Measurements from ENCODE around the gene CDCP1.
"Not testable (repeated sequence)": the region's sequence is repeated elsewhere in the genome, so short reads cannot be mapped to it uniquely, and the experiment has no call there.

Gene CDCP1

DNA sequence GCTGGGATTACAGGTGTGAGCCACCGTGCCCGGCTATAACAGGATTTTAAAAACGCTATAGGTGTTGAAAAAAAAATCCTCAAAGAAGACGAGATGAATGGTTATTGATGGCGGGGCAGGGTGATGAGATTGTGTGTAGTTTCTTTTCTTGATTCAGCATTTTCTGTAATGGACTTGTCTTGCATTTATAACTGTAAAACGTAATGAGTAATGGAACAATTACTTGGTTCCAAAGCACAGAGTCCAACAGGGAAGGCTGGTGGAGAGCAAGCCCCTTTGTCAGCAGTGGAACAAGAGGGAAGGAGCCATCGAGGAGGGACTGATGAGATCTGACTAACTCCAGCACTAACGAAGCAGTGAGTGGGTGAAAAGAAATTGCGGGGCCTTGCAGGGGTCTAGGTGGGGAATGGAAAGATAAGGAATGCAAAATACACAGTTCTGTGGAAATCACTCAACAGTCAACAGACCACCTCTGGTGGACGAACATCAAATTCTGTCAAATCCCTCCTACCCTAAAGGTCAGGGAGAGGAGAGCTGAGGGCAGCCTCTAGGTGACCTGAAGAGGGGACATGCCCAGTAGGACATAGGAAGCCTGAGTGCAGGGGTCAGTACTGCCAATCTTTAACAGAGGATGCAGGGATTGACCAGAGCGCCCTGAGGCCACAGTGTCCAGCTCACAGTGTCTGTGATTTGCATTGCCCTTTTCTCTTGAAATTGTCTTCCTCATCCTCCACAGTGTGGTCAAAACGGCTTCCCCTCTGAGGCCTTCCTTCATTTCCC, 23.1 kb upstream of the CDCP1 start:
- DNase-seq = no peak

DNA sequence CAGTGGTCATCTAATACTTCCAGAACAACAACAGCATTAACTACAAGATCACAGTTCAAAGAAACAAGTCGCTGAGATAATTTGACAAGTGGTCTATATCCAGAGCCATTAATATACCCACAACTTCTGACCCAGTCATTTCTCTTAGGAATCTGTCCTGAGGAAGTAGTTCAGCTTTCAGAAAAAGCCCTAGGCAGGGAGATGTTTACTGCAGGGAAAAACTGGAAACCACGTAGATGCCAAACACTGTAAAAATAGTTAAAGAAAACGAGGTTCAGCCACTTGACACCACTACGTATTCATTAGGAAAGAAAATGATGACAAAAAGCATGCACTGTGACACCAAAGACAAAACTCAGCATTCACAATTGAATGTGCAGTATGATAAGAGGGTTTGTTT, 22.3 kb upstream of the CDCP1 start:
- DNase-seq = no peak

DNA sequence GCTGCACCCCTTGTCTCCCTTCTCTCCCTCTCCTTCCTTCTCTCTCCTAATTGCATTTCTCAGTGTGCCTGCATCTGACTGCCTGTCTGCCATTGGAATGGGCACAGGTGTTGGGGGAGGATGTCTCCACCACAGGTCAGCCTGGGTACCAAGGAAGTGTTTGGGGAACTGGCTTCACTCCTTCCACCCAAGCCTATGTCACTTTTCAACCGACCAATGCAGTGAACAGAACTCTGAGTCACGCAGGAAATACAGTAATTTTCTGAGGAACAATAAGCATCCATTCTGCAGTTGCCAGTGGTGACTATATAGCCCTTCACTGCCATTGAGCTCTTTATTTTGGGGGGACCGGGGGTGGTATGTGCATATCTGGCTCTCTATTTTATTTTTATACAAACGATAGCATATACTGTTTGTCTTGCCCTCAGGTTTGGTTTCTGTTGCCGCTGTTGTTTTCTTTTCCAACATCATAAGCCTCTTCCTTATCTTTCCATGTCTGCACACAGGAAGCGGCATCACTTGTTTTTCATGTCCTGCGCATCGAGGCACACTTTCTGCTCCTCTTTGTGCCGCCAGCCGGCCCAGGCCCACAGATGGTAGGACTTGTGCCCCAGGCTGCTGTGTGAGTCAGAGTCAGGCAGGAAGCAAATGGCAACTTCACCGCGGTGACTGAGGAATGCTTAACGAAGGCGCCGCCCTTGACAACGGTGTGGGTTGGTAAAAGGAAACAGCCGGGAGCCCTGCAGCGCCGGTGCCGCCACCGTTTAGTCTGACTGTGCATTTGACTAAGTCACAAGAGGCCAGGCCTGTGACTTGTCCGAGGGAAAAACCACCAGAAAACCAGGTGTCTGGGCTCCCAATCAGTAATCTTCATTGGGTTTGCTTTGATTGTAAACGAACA, 21.1 kb upstream of the CDCP1 start:
- DNase-seq = peak; percentile 59

DNA sequence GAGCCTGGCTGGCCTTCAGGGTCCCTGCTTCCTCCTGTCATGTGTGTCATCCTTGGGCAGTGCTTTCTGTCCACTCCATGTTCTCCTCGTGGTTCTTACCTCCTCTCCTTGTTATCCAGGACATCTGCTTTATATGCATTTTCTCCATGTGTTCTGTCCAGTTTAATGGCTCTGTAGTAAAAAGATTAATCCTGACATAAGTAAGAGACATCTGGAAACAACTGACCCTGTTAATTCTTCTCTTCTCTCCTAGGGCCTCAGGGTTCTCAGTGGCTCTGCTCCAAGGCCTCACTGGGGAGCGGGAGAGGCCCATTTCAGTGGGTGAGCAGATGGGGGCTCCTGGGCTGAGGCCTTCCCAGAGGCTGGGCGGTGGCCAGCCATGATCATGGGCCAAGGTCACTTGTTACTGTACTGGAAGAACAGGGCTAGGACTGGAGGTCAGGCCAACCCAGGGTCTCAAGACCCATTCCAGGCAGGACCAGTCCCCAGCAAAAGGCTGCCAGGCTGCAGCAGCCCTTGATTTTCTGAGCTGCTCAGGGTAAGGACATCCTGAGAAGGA, 20.2 kb upstream of the CDCP1 start:
- DNase-seq = no peak

DNA sequence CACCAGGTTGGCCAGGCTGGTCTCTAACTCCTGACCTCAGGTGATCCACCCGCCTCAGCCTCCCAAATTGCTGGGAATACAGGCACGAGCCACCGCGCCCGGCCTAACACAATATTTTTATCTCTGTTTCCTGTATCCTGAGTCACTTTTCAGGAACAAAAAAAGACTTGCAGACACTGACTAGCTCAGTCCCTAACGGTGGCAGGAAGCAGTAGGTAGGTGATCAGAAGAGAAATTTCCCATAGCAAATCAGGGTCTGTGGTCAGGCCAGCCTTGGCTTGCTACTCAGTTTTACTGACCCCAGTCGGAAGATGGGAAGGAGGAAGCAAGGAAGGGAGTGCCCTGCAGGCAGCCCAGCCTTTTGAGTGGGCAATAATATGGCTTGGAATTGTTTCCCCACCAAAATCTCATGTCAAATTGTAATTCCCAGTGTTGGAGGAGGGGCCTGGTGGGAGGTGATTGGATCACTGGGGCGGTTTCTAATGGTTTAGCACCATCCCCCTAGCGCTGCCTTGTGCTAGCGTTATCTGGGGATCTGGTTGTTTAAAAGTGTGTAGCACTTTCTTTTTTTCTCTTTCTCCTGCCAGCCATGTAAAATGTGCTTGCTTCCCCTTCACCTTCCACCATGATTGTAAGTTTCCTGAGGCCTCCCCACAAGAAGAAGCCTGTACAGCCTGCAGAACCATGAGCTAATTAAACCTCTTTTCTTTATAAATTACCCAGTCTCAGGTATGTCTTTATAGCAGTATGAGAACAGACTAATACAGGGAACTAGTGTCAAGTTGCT, 19.5 kb upstream of the CDCP1 start:
- DNase-seq = no peak

DNA sequence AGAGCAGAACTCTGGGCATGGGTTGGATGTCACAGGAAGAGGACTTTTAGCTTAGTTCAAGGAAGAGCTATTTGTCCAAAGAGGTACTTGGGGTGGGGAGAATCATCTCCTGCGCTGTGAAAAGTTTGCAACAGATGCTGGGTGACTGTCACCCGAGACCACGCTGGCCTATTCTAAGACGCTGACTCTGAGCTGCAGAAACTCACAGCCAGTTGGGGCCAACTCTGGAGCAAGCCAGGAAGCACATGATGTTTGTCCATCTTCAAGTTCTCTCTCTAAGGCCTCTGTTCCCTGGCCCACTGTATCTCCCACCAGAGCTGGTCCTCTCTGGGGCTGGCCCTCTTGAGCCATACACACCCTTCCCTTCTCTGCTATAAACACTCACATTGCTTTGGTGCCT, 17.9 kb upstream of the CDCP1 start:
- DNase-seq = no peak

DNA sequence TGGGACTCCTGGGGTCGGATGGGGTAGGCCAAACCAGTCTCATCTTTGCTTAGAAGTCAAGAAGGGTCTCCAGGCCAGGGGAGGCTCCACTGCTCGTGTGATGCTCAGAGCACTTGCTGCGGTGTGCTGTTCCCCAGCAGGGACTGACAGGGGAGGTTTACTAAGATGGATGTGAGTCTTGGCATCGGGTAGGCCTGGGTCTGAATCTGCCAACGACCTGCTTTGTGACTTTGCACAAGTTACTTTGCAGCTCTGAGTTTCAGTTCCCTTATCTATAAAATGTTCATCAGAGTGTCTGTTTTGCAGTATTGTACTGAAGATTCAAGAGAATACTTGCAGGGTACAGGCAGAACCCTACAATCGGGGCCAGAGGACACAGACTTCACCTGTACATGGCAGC, 17.3 kb upstream of the CDCP1 start:
- DNase-seq = no peak

DNA sequence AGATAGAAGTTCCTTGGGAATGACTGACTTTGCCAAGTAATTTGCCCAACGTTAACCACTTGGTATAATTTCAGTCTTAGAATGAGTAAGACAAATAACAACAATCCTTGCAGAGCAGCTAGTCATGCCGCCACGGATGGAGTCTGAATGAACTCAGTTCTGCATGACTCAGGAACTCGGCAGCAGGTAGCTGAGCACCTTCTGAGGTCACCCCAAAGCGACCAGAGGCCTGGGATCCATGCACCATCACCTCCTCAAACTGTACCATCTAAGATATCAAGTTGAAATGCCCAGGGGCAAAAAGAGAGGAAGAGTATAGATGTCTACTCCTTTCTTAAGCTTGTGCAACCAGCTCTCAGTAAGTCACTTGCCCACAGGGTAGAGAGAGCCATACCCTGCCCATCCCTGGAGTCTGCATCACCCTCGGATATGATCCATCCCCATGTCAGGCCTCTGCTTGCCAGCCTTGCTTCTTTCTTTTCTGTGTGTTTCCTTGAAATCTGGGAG, 8.5 kb upstream of the CDCP1 start:
- DNase-seq = no peak

DNA sequence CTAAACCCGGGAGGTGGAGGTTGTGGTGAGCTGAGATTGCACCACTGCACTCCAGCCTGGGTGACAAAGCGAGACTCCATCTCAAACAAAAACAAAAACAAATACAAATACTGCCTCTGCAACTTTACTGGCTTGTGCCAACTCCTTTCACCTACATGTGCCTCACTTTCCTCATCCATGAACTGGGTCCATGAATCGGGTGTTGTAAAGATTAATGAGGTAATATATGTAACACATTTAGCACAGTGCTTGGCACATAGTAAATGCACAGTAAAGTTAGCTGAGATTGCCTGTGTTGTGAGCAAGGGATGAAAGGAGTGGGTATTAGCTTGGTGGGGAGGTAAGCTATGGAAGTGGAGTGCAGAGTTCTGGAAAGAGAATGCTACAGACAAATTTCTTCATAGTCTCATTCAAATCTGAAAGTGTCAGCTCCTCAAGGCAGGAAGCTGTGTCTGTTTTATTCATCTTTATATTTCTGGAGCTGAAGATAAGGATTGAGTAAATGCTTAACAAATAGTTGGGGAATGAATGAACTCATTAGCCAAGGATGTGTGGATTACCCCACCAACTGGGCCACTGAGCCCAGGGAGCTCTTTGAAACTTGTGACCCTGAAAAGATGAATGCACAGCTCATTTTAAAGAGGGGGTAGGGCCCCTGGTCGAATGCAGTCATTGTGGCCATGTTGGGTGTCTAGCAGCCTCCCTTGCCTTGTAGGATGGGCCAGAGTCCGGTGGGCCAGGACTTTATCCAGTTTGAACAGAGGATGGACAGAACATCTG, 7.7 kb upstream of the CDCP1 start:
- no peak for DNase-seq

DNA sequence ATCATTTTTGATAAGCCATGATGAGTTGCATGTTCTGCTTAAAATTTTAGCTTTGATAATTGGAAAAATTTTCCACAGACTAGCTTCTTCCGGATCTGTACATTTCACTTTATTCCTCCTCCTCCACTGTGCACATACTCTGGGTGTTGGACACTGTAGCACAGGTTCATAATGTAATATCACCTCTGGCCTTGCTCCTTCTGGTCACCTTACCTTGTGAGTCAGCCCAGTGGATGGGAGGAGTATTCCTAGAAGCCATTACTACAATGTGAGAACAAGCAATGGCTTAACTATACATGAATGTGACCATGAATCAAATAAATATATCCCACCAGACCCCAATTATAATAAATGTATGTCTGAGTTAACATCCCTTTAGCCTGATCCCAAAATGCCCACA, 6.1 kb upstream of the CDCP1 start:
- no peak for DNase-seq

DNA sequence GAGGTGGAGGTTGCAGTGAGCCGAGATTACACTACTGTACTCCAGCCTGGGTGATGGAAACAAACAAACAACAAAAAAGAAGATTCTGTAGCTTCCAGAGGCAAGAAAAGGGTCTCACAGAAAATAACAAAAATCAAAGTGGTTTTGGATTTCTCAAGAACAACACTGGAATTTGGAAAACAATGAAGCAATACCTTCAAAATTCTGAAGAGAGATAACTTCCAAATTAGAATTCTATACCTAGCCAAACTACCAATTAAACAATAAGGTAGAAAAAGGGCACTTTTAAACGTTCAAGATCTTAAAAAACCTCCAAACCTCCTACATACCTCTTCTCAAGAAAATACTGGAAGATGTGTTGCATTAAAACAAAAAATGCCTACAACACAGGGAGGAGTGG, 4.9 kb upstream of the CDCP1 start:
- DNase-seq = no peak

DNA sequence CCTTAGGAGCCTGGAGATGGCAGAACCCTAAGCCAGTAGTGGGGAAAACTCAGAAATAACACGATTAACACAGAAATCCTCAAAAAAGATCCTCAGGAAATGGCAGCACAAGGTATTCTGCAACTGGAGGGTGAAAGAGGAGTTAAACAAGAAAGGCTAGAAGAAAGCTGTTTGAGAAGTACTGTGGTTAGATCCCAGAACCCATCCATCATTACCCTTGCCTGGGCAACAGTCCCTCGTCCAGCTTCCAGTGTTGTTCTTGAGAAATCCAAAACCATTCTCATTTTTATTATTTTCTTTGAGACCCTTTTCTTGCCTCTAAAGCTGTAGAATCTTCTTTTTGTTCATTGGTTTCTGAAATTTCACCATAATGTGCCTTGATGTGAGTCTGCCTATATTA, 2.7 kb upstream of the CDCP1 start:
- no peak for DNase-seq

DNA sequence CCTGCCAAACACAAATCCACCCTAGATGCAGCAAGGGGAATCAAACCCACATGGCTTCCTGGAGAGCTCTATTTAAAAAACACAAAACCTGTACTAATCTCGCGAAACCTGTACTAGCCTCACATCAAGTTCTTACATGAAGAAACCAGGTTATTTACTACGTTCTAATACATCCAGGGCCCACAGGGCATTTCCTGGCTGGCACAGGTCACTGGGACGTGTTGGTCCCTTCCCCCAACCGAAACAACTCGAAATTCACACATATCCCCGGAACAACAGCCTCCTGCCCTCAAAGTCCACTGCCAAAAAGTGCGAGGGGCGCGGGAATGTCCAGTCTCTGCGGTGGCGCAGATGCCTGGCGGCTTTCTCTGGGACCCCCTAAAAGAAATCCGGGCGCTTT, 955 bp downstream of the CDCP1 start:
- DNase-seq = no peak

DNA sequence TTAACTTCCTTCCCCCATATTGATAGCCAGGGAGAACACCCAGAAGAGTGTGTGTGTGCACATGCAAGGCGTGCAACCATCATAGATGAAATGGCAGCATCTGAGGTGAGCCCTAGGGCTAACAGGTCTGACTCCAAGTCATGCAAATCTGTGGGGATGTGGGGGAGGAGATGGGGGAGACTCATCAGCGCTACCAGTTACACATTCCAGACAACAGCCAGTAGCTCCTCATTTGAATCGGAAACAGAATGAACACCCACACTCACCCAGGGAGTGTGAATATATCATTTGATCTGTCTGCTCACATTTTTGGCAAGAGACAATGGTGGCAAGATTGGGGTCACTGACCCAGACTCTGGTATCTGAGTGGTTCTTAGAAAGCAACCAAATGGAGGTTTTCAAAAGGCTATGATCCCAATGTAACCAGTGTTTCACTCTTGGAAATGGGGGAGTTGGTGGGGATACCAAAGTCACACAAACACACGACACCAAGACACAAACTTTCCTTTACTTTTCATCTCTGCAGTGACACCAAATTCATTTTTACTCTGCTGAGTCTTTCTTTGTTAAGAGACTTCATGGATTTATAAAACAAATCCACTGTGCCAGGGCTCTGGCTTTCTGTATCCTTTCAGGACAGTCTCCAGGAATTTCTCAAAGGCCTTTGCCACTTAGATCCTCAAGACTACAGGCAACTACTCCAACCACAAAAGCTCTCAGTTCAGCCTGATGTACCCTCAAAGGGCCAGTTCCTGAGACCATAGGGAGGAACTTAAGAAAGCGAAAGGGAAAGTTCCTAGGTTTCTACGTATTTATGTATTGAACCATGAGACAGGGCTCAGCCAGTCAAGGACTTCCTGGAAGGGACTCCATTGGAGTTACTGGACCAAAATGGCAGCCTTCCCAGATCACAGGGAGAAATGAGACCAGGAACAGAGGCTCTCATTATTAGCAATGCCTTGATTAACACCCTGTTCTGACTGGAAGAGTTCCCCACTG, 2.2 kb downstream of the CDCP1 start:
- DNase-seq = no peak

DNA sequence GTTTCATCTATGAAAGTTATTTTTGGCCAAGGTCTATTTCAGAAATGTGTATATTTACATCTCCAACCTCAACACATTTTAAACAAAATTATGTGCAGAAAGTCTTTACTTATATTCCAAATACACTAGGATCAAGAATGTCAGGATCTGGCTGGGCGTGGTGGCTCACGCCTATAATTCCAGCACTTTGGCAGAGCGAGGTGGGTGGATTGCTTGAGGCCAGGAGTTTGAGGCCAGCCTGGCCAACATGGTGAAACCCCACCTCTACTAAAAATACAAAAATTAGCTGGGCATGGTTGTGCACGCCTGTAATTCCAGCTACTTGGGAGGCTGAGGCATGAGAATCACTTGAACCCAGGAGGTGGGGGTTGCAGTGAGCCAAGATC, 5.4 kb downstream of the CDCP1 start:
- not testable (repeated sequence) for DNase-seq

DNA sequence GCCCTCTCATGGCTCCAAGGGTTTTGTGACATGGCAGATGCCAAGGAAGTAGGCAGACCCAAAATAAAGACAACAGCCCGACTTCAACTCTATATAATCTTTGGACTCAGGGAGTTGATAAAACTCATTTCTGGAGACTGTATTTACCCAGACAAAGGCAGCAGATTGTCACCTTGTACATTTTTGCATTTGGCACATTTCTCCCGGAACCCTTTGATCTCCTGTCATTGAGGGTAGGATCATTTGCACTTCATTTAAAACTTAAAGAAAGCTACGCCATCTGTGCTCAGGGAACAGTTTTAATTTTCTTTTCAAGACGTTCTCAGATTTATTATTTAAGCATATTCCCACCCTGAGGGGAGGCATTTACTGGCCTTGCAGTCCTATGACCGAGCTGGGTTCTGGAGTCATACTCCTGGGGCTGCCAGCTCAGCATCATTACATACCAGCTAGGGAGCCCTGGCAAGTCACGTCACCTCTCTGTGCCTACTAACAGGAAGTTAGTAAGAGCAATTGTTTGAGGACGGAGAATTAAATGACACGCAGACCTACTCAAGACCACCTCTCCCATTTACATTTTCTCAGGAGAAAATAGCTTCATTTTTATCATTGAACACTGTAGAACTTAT, 5.9 kb downstream of the CDCP1 start:
- no peak for DNase-seq

DNA sequence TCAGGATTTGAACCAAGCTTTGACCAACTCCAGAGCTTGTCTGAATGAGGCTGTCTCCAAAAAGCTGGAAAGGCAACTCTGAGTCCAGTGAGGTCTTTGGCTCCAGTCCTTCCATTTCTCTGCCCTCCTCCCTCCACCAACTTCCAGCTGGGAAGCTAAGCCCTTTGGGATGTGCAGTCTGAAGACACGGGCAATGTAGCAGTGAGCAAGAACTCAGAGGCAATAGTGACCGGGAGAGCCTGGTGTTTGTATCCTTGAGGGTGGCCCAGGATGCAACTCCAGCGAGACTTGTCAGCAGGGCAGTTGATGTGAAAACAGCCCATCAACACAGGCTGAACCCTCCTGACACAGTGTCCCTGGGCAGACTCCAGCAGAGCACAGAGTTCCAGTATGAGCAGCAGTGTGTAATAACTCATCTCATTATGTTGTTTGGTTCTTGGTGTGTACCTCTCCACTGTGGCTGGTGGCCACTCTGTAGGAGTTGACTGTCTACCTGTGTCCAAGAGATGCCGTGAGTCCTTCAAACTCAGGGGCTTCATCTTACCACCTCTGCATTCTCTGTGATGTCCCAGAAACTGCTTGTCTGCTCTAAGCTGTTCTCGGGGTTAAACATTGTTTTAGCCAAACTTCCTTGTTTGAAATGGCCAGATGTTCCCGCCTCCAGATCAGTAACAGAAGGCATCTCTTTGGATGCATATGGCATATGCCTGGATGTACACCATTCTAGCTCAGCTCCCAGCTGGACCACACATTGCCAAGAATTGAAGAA, 6.6 kb downstream of the CDCP1 start:
- DNase-seq = no peak

DNA sequence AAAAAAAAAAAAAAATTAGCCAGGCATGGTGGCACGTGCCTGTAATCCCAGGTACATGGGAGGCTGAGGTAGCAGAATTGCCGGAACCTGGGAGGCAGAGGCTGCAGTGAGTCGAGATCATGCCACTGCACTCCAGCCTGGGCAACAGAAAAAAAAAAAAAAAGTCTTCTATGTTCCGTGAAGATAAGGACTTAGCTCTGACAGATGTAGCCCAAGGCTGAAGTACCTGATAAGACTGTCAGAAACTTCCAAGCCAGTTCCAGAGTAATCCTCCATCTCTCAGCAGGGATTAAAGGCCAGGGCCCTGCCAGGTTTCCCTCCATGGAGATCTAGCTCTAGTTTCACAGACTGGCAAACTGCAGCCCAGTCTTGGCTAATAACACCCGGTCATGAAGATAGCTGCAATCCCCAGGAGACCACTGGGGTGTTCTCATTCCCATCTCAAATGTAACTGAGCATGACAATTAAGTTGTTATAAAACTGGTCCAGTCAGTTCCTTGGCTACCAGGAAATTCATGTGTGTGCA, 8.5 kb downstream of the CDCP1 start:
- DNase-seq = no peak

DNA sequence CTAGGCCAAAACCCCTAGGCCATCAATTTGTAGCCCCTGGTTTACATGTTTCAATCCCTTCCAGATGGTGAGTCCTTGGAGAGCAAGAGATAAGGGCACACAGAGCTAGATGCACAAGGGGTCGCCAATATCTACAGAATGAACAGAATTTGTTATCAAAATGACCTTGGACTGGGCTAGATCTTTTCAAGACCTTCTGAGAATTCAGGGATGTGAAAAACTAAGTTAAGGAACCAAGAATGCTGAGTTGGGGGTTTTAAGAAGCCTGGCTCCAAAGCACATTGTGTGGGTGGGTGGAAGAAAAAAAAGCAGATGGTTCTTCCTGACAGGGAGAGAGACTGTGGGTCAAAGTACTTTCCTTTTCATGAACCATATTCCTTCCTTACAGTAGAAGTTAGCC, 10.2 kb downstream of the CDCP1 start:
- DNase-seq = no peak
